Stimulated activated CD8-positive, alpha-beta memory T cell treated with anti-CD3 and anti-CD28 coated beads, Interleukin-7, amount 100 ng/mL, for 4 hours (primary cell): ENCODE results near the gene DNMT3A.

Experiments
- DNase-seq, 2 donors: peaks; one replicate each; pipeline ENCODE4 v3.0.0-alpha.2; 2020; ENCODE audit warnings: low read depth in 2 of 2

Gene DNMT3A

DNA sequence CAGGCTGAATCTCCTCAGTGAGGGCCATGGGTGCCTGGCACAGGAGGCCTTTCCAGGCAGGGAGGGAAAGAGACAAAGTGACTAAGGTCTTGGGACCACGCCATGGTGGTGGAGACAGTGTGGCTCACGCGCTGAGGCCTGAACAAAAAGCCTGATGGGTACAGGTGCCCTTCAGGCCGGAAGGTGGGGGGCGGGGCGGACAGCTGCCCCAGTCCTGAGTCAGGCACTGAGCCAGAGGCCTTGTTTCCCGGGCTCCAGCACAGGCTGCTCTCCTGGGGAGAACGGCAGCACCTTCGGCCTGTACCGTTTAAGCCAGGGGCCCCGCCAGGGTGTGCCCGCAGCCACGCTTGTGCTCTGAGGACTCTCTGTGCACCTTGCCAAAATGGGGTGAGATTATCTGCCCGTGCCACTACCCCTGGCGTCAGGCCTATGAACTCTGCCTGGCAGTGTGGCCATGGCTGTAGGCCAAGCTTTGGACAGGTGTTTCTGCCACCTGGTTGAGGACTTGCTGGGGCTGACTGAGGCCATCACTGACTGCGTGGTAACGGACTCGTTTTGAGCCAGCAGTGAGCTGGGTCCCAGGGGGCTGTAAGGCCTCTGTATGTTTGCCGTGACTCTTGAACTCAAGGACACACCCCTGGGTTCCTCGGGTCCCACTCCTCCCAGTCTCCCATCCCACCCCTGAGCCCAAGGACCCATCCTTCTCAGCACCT is 31.7 kb upstream of the DNMT3A start:
- no peak for DNase-seq

DNA sequence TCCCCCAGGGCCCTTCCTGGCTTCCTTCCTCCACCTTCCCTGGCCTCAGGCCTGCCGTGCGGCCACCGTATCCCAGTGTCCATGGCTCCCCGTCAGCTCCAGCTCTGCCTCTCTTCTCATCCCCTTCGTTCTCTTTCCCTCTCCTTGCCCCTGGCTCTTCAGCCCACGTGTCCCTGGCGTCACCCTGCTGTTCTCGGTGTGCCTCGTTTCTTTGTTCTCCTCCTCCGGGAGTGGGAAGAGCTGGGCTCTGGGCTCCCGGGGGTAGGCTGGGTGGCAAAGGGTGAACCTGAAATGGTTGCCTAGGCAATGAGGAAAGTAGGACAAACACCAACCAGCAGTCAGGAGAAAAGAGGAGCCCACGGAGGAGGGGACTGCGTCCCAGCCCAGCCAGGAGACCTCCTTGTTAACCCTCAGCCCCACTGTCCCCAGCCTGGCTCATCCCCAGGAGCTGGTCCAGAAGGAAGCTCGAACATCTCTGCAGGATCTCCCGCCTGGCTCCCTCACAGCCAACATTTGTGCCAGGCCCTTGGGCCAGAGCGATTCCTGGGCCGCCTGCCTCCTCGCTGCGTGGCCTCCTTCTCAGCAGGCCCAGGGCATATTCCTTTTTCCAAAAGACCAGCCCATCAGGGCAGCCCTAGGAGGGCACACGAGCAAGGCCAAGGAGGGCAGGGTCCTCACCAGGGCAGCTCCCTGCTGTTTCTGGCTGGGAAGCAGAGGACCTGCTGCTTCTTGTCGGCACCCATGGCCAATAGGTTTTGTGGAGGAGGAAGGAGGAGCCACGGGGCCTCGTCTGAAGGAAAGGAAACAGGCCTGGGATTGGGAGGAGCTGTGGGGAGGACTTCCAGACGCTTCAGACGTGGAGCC is 30.9 kb upstream of the DNMT3A start:
- DNase-seq = no peak

DNA sequence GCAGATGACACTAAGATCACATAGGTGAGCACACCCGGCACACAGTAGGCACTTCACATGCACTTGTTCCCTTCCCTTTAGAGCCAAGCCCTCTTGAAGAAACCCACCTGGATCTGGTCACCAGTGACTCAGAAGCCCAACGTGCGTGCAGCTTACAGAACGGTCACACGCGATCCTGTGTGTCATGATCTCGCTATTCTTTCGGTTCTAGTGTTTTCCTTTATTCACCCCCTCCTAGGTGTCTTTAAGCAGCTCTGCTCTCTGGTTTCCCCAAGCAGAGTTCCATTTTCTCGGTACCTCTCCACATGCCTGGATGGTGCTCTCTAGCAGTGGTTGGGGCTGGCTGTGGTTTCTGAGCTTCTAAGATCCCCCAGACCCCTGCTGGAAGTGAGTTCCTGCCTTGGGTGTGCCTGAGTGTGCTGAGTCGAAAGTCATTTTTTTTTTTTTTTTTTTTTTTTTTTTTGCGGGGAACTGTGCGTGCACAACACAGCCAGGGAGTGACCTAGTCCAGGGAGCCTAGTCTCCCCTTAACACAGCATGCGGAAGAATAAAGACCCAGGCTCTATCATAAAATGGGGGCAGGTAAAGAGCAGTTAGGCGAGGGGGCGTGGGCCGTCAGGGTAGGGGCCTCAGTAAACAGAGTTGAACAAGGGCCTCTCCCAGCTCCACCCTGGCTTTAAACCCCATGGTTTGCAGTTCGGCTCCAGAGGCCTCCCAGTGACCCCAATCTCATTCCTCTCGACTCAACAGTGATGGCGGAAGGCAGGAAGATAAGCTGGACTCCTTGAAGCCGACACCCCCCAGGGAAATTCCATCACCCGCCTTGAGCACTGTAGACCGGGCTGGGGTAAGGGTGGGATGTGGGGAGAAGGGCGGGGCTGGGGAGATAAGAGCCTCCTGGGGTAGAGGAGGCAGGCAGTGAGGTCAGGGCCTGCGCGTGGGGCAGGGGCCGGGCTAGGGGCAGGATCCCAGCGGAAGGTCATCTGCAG is 29.8 kb upstream of the DNMT3A start:
- no peak for DNase-seq

DNA sequence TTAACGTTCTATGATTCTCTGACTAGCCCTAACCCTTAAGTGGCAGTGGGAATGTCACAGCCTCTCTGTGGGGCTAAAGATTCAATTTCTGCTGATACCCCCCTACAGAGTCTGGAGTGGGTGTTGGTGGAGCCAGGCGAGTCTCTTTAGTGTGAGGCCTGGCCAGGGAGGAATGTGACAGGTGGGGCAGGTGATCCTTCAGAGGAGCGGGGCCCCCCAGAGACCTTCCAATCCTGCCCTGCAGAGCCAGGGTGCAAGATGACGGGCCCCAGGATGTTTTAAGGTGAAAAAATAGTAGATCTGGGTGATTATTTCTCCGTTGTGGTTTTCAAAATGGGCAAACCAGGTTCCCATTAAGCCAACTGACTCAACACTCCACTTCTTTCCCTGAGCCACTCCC is 28.2 kb upstream of the DNMT3A start:
- DNase-seq = no peak

DNA sequence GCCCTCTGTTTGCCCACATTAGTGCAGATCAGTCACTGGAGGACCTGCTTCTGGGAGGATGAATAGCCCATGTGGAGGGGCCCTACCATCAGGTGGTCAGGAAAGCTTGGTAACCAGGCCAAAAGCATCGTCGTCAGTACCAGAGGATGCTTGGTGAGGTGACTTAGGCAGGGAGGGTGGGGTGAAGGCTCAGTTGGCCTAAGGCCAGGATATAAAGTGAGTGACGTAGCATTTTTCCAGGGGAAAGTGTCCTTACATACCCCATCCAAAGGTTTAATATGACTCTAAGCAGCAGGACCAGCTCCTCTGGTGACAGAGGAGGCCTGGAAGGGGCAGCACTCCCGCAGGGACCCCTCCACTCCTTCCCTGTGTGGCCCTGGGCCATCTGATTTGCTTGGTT is 27.7 kb upstream of the DNMT3A start:
- DNase-seq = no peak

DNA sequence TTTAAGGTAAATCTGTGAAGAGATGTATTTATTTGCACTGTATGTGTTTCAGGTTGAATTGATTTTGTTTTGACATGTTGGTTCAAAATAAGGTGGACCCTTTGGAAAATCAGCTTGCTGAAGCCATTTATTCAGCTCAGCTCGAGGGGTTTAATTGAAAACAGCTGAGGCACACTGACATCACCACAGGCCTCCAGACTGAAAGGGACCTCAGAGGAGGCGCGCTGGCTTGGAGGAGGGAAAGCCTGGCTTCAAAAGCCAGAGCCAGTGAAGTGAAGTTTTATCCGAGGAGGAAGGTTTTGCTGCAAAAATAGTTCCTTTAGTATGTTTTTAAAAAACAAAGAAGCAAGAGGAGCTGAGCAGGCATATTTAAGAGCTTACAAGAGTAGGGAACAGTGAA is 26.9 kb upstream of the DNMT3A start:
- DNase-seq = no peak

DNA sequence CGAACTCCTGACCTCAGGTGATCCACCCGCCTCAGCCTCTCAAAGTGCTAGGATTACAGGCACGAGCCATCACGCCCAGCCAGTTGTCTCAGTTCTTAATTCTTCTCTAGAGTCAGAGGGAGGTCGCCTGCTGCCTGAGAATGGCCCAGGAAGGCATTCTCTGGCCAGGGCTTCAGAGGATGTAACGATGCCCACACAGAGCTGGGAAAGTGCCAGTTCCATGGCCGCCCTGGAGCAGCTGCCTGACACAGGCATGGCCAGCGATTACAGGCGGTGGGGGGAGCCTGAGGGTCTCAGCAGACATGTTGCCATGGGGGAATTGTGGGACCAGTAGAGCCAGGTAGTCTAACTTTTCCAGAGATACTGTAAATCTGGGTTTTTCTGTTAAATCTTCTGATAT is 25.6 kb upstream of the DNMT3A start:
- DNase-seq = no peak

DNA sequence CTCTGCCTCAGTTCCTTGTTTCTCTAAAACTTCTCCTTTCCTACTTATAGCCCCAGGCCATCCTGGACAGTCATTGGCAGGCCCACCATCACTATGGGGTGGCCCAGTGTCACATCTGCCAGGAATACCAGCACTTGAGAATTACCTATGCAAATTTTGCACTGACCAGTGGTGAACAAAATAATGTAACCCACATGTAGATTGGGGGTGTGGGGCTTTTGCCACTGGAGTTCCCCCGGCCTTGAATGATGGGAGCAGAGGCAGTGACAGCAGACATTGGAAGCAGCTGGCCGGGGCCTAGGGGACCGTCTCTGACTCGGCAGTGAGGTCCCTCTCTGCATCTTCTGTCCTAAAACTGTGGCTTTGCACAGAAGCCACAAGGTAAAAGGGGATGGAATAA is 24.9 kb upstream of the DNMT3A start:
- DNase-seq = no peak

DNA sequence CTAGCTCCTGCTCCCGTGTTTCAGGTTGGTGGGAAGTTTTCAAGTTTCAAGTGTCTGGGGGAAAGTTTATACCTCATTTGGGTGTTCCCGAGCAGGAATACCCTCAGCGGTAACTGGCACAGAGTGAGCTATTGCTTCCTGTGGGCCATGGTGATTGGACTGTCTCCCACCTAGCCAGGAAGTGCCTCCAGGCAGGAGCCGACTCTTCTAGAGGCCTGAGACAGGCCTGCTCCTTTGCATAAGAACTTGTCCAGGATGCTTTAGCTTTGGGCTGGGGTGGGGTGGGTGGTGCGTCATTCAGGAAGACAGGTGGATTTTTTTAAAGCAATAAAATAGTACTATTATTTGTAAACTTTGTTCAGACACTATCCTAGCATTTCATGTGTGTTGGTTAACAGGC is 23.5 kb upstream of the DNMT3A start:
- DNase-seq = no peak

DNA sequence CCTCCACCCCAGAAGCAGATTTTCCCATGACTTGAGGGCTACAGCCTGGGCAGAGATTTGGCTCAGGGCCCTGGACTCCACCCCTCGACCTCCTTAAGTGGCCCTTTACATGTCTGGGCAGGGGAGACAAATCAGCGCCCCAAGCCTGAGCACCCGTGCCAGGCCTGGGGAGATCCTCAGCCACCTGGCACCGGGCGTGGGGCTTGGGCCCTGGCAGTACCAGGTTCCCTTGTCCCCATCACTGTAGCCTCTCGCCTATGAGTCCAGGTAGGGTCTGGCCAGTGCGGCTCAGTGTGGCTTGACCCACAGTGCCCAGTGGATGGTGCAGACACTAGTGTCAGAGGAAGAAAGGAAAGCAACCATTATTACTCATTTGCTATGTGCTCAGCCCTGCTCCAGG is 22.0 kb upstream of the DNMT3A start:
- DNase-seq = no peak

DNA sequence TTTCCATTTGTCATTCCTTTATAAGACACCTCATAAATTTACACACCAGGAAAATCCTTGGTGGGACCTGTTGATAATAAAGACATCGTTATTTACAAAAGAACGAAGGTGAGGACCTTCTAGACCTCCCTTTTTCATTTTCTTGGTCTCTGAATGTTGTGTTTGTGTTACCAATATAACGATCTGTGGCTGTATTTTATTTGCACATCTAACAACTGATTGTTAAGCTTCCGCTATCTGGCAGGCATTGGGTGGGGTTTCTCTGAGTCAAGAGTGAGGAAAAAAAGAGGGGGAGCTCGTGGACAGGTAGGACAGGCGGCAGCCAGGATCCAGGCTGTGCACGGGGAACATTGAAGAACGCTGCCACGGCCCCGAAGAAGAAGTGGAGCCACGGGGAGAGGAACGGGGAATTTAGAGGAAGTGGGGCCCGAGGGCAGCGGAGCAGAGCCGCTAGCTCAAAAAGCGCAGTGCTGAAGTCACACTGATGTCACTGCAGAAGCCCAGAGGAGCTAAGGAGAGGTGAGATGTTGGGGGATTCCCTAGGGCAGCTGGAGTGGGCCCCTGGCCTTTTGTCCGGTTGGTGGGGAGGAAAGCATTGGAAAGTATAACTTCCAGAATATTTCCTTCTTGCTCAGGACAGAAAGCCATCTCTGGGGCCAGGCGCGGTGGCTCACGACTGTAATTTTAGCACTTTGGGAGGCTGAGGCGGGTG is 20.9 kb upstream of the DNMT3A start:
- DNase-seq = peak; percentile 33 to 55

DNA sequence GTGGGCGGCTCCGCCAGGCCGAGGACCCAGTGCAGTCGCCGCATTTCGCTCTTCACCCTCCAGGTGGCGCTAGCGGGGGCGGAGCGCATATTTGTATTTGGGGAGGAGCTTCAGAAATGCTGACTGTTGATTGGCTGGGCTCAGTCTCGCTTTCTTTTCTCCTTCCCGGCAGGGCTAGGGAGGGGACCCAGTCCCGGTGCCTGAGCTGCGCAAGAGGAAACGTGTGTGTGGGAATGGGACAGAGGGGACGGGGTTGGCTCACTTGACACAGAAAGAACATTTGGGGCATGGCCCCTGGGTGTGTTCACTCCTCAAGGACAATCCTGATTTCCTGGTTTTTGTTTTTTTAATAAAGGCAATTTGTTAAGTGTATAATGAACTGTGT is 20.3 kb upstream of the DNMT3A start:
- peak; percentile 81 to 88 for DNase-seq

DNA sequence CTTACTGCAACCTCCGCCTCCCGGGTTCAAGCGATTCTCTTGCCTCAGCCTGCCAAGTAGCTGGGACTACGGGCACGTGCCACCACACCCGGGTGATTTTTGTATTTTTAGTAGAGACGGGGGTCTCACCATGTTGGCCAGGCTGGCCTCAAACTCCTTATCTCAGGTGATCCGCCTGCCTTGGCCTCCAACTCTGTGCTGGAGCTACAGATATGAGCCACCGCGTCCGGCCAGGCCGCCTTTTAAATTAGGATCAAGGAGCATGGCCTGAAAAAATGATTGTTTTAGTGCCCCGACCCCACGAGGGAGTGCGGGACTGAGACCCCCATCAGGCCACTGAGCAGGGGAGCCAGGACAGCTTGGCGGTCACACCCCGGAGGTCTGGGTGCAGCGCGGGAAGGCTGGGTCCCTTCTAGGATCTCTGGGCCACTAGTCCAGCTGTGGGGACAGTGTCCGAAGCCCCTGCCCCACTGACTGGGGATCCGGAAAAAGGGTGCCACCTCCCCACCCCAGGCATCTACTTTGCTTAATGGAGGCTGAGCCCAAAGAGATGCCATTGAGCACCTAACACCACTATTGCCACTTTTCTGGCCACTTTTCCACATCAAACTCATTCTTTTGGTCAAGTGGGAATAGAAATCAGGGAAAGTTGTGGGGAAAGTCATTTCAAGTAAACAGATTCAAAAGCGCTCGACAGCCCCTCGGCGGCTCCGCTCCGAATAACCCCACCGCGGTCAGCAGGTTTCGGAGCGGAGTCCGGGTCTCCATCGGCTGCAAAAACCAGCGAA is 19.7 kb upstream of the DNMT3A start:
- DNase-seq = no peak

DNA sequence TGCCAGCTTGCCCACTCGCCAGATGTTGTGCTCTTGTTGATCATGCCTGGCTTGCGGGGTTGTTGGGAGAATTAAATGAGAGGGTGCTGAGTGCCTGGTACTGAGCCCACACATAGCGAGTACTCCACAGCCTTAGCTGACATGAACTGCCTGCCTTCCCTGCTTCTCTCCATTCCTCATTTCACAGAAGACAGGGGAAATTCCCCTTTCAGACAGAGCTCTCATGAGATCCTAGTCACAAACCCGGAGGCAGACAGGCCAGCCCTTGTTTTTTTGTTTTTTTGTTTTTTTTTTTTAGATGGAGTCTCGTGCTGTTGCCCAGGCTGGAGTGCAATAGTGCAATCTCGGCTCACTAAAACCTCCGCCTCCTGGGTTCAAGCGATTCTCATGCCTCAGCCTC is 17.1 kb upstream of the DNMT3A start:
- no peak for DNase-seq

DNA sequence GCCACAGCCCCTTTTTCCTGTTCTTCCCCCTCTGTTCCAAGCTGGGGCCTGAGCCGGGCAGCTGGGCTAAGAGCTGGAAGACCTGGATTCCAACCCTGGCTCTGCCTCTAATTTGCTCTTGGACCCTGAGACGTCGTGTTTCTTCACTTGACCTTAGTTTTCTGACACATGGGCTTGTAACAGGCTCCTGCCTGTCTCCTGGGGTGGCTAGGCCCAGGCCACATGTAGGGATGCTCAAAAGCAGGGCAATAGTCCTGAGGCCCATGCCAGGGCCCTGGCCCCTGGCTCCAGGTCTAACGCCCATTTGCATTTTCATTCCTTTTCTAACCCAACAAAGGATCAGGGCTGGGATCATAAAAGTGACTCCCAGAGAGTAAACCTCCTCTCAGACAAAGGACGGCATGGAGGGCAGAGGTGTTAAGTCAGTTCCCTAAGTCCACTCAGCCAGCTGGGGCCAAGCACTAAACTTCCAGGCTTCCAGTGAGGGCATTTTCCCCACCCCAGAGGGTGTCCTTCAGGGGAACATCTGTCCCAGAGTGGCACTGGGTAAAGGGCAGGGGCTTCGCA is 16.6 kb upstream of the DNMT3A start:
- DNase-seq = no peak

DNA sequence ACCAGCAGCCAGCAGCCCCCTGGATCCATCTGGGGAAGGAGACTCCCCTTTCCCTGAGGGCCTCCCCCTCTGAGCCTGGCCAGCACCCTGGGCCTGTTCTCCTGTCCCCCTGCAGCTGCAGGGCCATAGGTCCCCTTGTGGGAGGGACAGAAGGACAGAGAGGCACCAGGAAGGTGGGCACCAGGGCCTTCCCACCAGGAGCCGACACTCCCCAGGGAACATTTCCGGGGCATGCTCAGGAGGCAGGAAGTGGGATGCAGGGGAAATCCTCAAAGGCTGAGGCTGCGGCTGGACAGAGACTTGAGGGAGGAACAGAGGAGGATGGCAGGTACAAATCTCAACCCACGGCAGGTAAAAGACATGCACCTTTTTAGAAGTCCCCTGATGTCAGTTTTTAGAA is 14.4 kb upstream of the DNMT3A start:
- DNase-seq = no peak

DNA sequence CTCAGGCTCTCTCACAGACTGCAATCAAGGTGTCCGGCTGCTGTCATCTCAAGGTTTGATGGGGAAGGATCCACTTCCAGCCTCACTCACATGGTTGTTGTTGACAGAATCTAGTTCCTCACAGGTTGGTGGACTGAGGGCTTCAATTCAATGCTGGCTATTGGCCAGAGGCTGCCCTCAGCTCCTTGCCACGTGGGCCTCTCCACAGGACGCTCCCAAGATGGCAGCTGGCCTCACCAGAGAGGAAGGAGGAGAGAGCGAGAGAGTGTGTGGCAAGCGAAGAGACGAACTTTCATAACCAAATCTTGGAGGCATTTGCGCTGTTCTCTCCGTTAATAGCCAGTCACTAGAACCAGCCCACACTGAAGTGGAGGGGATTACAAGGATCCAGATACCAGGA is 13.5 kb upstream of the DNMT3A start:
- DNase-seq = no peak

DNA sequence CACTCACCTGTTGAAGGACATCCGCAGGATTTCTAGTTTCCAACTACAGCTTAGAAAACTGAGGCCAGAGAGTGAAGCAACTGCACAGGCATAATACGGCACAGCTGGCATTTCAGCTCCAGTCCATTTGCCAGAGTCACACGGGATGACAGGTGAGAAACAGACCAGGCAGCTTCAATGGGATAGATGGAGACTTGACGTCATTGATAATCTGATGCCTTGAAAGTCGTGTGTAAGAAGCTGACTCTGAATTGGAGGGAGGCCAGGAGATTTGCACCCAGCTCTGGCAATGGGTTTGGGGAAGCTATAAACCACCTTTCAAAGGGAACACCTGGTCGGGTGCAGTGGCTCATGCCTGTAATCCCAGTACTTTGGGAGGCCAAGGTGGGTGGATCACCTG is 12.4 kb upstream of the DNMT3A start:
- DNase-seq = no peak

DNA sequence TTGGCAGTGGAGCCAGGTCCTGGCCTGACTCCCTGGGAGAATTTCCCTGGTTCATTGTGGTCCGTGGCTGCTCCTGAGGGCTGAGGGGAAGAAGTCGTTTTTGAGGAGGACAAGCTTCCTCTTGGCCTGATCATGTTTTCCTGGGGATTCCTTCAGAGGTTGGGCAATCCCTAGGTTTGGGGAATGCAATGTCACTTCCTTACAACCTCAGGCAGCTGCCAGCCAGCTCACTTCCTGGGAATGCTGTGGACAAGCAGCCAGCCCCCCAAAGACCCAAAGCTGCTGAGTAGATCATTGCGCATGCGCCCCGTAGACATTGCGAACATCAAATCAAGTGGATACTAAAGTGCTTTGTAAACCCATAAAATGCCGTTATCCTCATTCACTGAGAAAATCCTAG is 7.7 kb upstream of the DNMT3A start:
- no peak for DNase-seq

DNA sequence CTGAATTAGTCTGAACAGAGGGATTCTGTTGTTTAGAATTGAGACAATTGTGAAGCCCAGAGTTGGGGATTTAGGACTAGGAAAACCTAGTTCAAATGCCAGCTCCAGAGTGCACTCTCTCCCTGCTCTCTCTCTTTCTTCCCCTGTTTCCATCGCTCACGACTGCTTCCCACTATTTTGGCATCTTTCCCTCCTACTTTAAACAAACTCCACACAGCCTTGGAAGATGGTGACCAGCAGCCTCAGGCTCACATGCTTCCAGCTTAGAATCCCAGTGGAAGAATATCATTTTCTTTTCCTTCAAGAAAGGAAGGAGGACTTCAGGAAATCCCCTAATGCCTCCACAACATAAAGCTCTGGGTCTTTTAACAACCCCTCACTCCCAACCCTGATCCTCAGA is 6.1 kb upstream of the DNMT3A start:
- no peak for DNase-seq
